Fibroblast of lung (primary cell): ENCODE measurements around the gene CUTA.

ENCODE experiments used
- CTCF ChIP-seq, 2 donors: IDR thresholded peaks in 1 of 2; conservative IDR thresholded peaks in 1 of 2; 1 replicate in 1 of 2; 2 replicates in 1 of 2; pipeline ENCODE4 v1.5.1; 2011 to 2012; ENCODE audit warnings: low read length in 2 of 2, control low read depth in 1 of 2, inconsistent platforms in 1 of 2, low read depth in 1 of 2, mild to moderate bottlenecking in 1 of 2
- EZH2 ChIP-seq: IDR thresholded peaks from 2 replicates; pipeline ENCODE4 v1.5.1; 2012; ENCODE audit warnings: low read length, control low read depth, mild to moderate bottlenecking; ENCODE audit errors: missing control alignments

GRCh38 chr6:33428966-33429749 lies 11.3 kb upstream of the CUTA start:
- TF ChIP-seq CTCF (conservative IDR thresholded peaks at IDR 0.05 in 1 of 2, IDR thresholded peaks at IDR 0.05 in 1 of 2; ENCODE audit: low read depth in 1 of 2, low read length in 2 of 2) = no peak
- TF ChIP-seq EZH2 = no peak
